Omental fat pad (tissue), 4 donors: ENCODE results near the gene ABR. TPM values are rescaled to one million over a fixed set of nuclear protein-coding genes. Genes with fewer than 3 reads are reported as not detected.

ENCODE experiments used
- ATAC-seq: fragments of 150-250 bp; one replicate; pipeline ENCODE4 v1.9.1; 2016; ENCODE audit warnings: mild to moderate bottlenecking, moderate library complexity; ENCODE audit not compliant: low FRiP score
- DNase-seq: peaks from one replicate; pipeline ENCODE4 v3.0.0-alpha.2; 2019; ENCODE audit warnings: low spot score
- total RNA-seq, 4 donors: library from RNA; depleted of rRNA; stranded (reverse); fragments of >200 nt; gene quantifications; one replicate each; pipeline ENCODE4 v1.1.0, GENCODE V29; 2016
- TF ChIP-seq, protein P1 (sequence below), 3 donors: fragments of 450-650 bp; IDR thresholded peaks; one replicate each; pipeline ENCODE4 v1.5.1; 2016 to 2017; ENCODE audit warnings: antibody characterized with exemption in 3 of 3, mild to moderate bottlenecking in 3 of 3, moderate library complexity in 2 of 3

Gene ABR
- total RNA-seq, 4 donors from 2014 or later, result 51.1 to 92.1 (median 75.8) TPM

DNA sequence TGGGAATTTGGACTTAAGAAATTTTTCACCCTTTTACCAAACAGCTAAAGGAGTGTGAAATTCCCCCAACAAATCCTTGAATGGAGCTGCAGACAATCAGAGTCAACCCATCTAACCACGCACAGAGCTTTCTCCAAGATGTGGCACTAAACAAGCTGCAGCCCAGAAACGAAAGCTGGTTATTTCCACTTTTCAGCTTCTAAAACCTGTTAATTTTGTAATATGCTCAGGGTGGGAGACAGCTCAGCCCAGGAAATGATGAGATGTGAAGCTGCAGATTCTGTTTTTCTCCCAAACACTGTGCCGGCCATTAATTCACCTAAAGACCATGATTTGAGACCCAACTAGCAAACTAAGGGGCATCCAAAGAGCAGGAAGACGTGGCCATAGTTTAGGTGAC lies 33.2 kb upstream of the ABR start:
- no peak for DNase-seq
- TF ChIP-seq, protein P1, sequence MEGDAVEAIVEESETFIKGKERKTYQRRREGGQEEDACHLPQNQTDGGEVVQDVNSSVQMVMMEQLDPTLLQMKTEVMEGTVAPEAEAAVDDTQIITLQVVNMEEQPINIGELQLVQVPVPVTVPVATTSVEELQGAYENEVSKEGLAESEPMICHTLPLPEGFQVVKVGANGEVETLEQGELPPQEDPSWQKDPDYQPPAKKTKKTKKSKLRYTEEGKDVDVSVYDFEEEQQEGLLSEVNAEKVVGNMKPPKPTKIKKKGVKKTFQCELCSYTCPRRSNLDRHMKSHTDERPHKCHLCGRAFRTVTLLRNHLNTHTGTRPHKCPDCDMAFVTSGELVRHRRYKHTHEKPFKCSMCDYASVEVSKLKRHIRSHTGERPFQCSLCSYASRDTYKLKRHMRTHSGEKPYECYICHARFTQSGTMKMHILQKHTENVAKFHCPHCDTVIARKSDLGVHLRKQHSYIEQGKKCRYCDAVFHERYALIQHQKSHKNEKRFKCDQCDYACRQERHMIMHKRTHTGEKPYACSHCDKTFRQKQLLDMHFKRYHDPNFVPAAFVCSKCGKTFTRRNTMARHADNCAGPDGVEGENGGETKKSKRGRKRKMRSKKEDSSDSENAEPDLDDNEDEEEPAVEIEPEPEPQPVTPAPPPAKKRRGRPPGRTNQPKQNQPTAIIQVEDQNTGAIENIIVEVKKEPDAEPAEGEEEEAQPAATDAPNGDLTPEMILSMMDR (IDR thresholded peaks at IDR 0.05), result no peak
- no peak for ATAC-seq

DNA sequence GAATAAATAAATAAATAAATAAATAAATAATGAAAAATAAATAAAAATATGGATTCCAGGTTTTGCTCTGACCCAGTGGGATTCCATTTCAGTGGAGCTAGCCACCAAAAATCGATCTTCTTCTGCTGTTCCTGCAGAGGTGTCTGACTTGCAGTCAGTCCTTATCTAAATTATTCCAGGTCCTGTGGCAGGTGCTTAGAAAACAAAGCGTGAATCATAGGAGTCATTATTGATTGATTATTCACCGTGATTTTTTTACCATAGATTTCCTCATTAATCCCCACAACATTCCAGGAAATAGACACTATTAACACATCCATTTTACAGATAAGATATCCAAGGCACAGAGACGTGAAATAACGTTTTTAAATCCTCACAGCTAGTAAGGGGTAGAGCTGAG lies 31.5 kb upstream of the ABR start:
- ATAC-seq (no peak), DNase-seq (no peak)

DNA sequence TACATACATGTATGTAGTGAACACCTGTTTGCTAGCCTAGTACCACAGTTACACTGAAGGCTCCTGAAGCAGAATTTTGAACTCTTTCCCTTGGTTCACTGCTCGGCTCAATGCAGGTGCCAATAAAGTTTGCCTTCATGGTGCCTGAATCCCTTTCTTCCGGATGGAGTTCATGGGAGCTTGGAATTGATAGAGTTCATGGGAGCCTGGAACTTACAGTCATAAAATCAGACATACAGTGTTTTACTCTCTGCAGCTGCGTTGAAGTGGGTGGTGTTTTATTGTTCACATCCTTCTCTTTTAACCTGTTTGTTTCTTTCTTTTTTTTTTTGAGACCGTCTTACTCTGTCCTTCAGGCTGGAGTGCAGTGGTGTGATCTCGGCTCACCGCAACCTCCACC lies 29.2 kb upstream of the ABR start:
- no peak for DNase-seq
- no peak for ATAC-seq
- TF ChIP-seq, protein P1 (IDR thresholded peaks at IDR 0.05), result no peak

More for the DNA sequence above, 31.5 kb upstream of the ABR start:
- TF ChIP-seq, protein P1 (IDR thresholded peaks at IDR 0.05), result no peak

DNA sequence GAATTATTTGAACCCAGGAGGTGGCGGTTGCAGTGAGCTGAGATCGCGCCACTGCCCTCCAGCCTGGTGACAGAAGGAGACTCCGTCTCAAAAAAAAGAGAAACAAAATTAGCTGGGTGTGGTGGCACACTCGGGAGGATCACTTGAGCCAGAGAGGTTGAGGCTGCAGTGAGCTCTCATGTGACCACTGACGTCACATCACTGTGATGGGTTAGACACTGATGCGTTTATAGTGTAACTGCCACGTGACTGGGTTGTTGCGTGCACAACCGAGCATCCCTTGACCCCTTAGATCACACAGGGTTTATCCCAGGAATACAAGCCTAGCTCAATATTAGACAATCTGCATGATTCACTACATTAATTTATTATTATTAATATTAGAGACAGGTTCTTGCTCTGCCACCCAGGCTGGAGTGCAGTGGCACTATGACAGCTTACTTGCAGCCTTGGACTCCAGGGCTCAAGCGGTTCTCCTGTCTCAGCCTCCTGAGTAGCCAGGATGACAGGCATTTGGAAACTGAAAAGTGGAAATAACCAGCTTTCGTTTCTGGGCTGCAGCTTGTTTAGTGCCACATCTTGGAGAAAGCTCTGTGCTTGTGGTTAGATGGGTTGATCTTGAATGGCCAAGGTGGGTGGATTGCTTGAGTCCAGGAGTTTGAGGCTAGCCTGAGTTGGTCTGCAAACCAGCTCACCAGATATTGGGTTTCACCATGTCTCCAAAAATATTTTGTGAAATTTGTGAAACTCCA lies 26.4 kb upstream of the ABR start:
- TF ChIP-seq, protein P1 (IDR thresholded peaks at IDR 0.05), result no peak
- no peak for ATAC-seq

DNA sequence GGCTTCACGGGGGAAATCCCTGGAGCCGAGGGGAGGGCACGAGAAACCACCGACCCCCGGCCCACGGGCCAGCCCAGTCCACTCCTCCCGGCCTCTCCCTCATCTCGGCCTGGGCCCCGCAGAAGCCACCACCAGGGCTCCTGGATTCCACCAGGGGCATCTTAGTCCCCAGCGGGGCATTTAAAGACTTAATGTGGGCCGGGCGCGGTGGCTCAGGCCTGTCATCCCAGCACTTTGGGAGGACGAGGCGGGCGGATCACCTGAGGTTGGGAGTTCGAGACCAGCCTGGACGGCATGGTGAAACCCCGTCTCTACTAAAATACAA lies 24.1 kb upstream of the ABR start:
- no peak for ATAC-seq
- DNase-seq, result no peak
- TF ChIP-seq, protein P1 (IDR thresholded peaks at IDR 0.05), result no peak

More for the DNA sequence above, 26.4 kb upstream of the ABR start:
- no peak for DNase-seq

DNA sequence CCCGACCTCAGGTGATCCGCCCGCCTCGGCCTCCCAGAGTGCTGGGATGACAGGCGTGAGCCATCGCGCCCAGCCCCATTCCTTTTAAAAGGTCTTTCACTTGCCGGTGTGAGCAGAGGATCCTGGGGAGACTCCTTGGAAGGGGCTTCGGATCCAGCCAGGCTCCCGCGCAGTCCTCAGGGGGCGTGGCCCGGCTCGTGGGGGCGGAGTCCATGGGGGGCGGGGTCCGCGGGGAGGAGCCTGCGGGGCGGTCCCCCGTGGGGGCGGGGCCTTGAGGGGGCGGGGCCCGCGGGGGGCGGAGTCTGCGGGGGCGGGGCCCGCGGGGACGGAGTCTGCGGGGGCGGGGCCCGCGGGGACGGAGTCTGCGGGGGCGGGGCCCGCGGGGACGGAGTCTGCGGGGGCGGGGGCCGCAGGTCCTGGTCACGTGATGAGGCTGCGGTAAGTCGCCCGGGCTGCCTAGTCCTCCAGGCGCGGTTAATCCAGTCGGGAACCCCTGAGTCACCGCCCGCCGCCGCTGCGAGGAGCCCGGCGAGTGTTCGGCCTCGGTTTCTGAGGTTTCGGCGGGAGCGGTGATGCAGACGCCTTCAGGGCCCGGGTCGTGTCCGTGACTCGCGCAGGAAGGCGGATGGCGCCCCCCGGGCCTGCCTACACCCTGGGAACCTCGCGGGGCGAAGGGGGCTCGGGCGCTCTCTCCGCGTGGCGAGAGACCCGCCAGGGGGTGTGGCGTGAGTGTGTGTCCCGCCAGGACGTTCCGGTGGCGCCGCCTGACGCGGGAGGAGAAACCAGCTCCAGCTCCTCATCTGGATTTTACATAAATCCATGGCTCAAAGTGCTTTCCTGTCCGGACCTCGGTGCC lies 23.6 kb upstream of the ABR start:
- peak; percentile 59 for DNase-seq
- ATAC-seq, result peak; percentile 77
- TF ChIP-seq, protein P1 (IDR thresholded peaks at IDR 0.05), result no peak
